ENCODE results near the gene FPGS. TPM values are rescaled to one million over a fixed set of nuclear protein-coding genes. Genes with fewer than 3 reads are reported as not detected.

FPGS gene
- total RNA-seq, 1 donor from 2014 or later = 70.0 TPM

DNA sequence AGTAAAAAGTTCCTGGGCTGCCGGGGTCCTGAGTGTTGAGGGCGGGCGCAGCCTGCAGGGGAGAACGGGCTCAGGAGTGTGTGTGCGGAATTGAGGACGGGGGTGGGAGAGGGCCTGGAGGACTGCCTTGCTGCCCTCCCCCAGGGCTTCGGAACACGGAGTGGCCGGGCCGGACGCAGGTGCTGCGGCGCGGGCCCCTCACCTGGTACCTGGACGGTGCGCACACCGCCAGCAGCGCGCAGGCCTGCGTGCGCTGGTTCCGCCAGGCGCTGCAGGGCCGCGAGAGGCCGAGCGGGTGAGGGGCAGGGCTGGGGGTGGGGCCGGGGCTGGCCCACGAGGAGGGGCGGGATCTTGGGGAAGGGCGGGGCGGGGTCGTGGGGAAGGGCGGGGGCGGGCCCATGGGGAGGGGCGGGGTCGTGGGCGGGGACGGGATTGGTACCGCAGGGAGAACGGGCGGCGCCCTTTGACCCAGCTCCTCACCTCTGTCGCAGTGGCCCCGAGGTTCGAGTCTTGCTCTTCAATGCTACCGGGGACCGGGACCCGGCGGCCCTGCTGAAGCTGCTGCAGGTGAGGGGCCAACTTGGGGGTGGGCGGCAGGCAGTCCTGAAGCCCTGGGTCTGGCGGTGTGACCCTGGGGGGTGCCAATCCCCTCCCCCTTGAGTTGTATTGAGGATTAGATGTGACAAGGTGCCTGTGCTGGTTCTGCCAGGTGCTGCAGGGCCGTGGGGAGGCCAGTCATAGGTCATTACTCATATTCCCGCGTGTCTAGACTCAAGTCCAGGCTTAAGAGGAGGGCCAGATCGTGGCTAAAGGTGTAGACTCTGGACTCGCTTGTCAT lies 7.1 kb downstream of the FPGS start:
- Histone ChIP-seq H3K4me3 (ENCODE audit: low read depth, low read length) (no peak overlapping the region), H3K27me3 (ENCODE audit: control insufficient read depth, insufficient read depth, low read length) (no peaks in the 10 kb centered on the region), H3K36me3 (ENCODE audit: control insufficient read depth, insufficient read depth, low read length) (peaks cover 39% of the 10 kb centered on the region)
- TF ChIP-seq, protein P1, sequence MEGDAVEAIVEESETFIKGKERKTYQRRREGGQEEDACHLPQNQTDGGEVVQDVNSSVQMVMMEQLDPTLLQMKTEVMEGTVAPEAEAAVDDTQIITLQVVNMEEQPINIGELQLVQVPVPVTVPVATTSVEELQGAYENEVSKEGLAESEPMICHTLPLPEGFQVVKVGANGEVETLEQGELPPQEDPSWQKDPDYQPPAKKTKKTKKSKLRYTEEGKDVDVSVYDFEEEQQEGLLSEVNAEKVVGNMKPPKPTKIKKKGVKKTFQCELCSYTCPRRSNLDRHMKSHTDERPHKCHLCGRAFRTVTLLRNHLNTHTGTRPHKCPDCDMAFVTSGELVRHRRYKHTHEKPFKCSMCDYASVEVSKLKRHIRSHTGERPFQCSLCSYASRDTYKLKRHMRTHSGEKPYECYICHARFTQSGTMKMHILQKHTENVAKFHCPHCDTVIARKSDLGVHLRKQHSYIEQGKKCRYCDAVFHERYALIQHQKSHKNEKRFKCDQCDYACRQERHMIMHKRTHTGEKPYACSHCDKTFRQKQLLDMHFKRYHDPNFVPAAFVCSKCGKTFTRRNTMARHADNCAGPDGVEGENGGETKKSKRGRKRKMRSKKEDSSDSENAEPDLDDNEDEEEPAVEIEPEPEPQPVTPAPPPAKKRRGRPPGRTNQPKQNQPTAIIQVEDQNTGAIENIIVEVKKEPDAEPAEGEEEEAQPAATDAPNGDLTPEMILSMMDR (IDR thresholded peaks at IDR 0.05; ENCODE audit: insufficient read depth, low read length, severe bottlenecking) = no peak
- no peak for FAIRE-seq
- DNase-seq (ENCODE audit: low read depth) = peak; percentile 60

DNA sequence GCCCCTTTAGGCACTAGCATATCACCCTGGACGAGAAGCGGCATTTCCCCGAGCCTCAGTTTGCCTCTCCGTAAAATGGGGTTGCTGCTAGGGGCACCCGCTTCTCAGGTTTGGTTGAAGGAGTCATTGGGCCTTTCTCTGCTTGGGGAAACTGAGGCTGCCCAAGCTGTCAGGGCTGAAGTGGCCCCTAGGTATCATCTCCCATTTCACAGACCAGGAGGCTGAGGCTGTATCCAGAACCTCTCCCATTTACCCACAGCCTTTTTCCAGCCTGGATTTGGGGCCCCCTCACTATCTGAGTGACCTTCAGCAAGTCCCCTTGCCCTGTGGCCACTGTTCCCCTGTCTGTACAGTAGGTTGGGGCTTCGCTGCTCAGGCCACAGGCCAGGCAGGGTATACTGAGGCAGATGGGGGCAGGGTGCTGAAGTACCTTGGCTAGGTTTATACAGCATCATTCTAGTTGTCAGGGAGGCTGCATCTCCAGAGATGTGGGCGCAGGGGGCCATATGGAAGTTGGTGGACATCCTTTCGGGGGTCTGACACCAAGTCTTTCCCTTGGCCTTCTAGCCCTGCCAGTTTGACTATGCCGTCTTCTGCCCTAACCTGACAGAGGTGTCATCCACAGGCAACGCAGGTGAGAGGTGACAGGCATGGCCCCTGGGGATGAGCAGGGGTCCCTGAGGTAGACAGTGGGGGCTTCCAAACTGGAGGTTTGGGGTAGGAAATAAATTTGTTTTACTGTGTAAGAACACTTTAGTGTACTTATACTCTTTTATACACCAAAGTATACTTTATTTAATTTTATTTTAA lies 7.9 kb downstream of the FPGS start:
- no peaks in the 10 kb centered on the region for H3K27me3 ChIP-seq (ENCODE audit: control insufficient read depth, insufficient read depth, low read length)
- FAIRE-seq = no peak
- TF ChIP-seq, protein P1 (IDR thresholded peaks at IDR 0.05; ENCODE audit: insufficient read depth, low read length, severe bottlenecking) = no peak
- DNase-seq (ENCODE audit: low read depth) = no peak
- no peak overlapping the region for H3K4me3 ChIP-seq (ENCODE audit: low read depth, low read length)
- peaks cover 38% of the 10 kb centered on the region for H3K36me3 ChIP-seq (ENCODE audit: control insufficient read depth, insufficient read depth, low read length)

DNA sequence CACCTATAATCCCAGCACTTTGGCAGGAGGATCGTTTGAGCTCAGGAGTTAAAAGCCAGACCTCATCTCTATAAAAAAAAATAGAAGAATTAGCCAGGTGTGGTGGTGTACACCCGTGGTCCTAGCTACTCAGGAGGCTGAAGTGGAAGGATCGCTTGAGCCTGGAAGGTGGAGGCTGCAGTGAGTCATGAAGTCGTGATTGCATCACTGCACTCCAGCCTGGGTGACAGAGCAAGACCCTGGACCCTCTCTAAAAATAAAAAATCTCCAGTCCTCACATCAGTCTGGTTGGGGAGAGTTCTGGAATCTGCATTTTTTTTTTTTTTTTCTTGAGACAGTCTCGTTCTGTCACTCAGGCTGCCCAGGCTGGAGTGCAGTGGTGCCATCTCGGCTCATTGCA lies 9.3 kb downstream of the FPGS start:
- Histone ChIP-seq H3K4me3 (ENCODE audit: low read depth, low read length) (no peak overlapping the region), H3K36me3 (ENCODE audit: control insufficient read depth, insufficient read depth, low read length) (peaks cover 33% of the 10 kb centered on the region), H3K27me3 (ENCODE audit: control insufficient read depth, insufficient read depth, low read length) (no peaks in the 10 kb centered on the region)
- TF ChIP-seq, protein P1 (IDR thresholded peaks at IDR 0.05; ENCODE audit: insufficient read depth, low read length, severe bottlenecking) = no peak
- DNase-seq (ENCODE audit: low read depth) (no peak), FAIRE-seq (no peak)

DNA sequence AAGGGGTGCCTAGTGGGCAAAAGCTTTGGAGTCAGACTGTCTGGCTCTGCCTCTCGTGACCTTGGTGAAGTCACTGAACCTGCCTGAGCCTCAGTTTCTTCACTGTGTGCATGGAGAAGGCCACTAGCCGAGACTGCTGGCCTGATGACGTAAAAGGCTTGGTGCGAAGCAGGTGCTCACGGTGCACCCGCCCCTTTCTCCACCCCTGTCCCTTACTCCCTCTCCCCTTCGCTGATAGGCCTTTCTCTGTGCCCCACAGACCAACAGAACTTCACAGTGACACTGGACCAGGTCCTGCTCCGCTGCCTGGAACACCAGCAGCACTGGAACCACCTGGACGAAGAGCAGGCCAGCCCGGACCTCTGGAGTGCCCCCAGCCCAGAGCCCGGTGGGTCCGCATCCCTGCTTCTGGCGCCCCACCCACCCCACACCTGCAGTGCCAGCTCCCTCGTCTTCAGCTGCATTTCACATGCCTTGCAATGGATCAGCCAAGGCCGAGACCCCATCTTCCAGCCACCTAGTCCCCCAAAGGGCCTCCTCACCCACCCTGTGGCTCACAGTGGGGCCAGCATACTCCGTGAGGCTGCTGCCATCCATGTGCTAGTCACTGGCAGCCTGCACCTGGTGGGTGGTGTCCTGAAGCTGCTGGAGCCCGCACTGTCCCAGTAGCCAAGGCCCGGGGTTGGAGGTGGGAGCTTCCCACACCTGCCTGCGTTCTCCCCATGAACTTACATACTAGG lies 10.4 kb downstream of the FPGS start:
- Histone ChIP-seq H3K27me3 (ENCODE audit: control insufficient read depth, insufficient read depth, low read length) (no peaks in the 10 kb centered on the region), H3K36me3 (ENCODE audit: control insufficient read depth, insufficient read depth, low read length) (peaks cover 27% of the 10 kb centered on the region), H3K4me3 (ENCODE audit: low read depth, low read length) (no peak overlapping the region)
- TF ChIP-seq, protein P1 (IDR thresholded peaks at IDR 0.05; ENCODE audit: insufficient read depth, low read length, severe bottlenecking) = no peak
- FAIRE-seq (no peak), DNase-seq (ENCODE audit: low read depth) (no peak)

DNA sequence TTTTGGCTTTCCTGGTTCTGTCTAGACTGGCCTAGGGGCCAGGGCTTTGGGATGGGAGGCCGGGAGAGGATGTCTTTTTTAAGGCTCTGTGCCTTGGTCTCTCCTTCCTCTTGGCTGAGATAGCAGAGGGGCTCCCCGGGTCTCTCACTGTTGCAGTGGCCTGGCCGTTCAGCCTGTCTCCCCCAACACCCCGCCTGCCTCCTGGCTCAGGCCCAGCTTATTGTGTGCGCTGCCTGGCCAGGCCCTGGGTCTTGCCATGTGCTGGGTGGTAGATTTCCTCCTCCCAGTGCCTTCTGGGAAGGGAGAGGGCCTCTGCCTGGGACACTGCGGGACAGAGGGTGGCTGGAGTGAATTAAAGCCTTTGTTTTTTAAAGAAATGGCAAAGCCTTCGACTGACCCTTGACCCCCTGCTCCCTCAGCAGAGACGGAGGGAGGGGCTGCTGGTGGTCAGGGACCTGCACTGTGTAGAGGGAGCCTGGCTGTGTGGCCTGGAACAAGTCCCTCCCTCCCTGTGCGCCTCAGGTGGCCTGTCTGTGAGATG lies 11.1 kb downstream of the FPGS start:
- H3K4me3 ChIP-seq (ENCODE audit: low read depth, low read length) = no peak overlapping the region
- no peaks in the 10 kb centered on the region for H3K27me3 ChIP-seq (ENCODE audit: control insufficient read depth, insufficient read depth, low read length)
- no peak for FAIRE-seq
- DNase-seq (ENCODE audit: low read depth) = no peak
- H3K36me3 ChIP-seq (ENCODE audit: control insufficient read depth, insufficient read depth, low read length) = peaks cover 22% of the 10 kb centered on the region
- TF ChIP-seq, protein P1 (IDR thresholded peaks at IDR 0.05; ENCODE audit: insufficient read depth, low read length, severe bottlenecking) = no peak
